IPS-15b (cell line): ENCODE data around the gene UGGT2.

ENCODE experiments used
- H3K27me3 ChIP-seq: one replicate; pipeline ENCODE4 v1.6.1; 2013; ENCODE audit warnings: low read length; ENCODE audit not compliant: control insufficient read depth, insufficient read depth
- H3K36me3 ChIP-seq: one replicate; pipeline ENCODE4 v1.6.1; 2013; ENCODE audit warnings: low read length; ENCODE audit not compliant: control insufficient read depth, insufficient read depth
- H3K4me1 ChIP-seq: one replicate; pipeline ENCODE4 v1.6.1; 2013; ENCODE audit warnings: mild to moderate bottlenecking, low read length; ENCODE audit not compliant: control insufficient read depth, insufficient read depth
- H3K4me3 ChIP-seq: one replicate; pipeline ENCODE4 v1.5.1; 2013; ENCODE audit warnings: low read depth, low read length
- H3K9ac ChIP-seq: one replicate; pipeline ENCODE4 v1.6.1; 2013; ENCODE audit warnings: low read depth, mild to moderate bottlenecking, low read length
- H3K9me3 ChIP-seq: one replicate; pipeline ENCODE4 v1.6.1; 2013; ENCODE audit warnings: mild to moderate bottlenecking, low read length; ENCODE audit not compliant: control insufficient read depth, insufficient read depth

UGGT2 gene

GRCh38 chr13:95918860-95919259 lies 134.3 kb downstream of the UGGT2 start:
- Histone ChIP-seq H3K9me3 (no peaks in the 10 kb centered on the region), H3K4me1 (no peaks in the 10 kb centered on the region), H3K27me3 (no peaks in the 10 kb centered on the region), H3K9ac (no peak overlapping the region), H3K36me3 (peaks cover 2% of the 10 kb centered on the region), H3K4me3 (no peak overlapping the region)

DNA sequence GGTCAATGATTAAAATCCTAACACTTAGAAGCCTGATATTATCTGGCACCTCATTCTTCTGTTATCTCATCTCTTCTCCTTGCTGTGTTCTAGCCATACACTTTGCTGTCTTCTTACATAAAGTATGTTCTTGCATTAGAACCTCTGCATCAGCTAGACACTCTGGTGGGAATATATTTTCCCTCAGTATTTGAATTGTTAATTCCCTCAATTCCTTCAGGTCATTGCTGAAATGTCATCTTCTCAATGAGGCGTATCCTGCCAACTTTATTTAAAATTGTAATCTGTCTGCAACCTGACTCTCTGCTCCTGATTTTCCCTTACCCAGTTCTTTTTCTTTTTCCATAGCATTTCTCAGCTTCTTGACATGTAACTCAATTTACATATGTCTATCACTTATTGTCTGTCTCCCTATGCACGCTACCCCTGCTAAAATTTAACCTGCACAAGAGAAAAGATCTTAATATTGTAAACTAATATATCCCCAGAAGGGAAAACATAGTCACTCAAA lies 138.2 kb downstream of the UGGT2 start:
- Histone ChIP-seq H3K9ac (no peak overlapping the region), H3K36me3 (peaks cover 3% of the 10 kb centered on the region), H3K9me3 (no peaks in the 10 kb centered on the region), H3K4me3 (no peak overlapping the region), H3K27me3 (no peaks in the 10 kb centered on the region), H3K4me1 (no peaks in the 10 kb centered on the region)

DNA sequence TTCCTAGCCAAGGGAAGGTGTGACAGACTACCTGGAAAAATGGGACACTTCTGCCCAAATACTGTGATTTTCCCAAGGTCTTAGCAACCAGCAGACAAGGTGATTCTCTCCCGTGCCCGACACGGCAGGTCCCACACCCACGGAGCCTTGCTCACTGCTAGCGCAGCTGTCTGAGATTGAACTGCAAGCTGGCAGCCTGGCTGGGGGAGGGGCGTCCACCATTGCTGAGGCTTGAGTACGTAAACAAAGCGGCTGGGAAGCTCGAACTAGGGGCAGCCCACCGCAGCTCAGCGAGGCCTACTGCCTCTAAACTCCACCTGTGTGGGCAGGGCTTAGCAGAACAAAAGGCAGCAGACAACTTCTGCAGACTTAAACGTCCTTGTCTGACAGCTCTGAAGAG lies 146.2 kb downstream of the UGGT2 start:
- Histone ChIP-seq H3K4me1 (no peaks in the 10 kb centered on the region), H3K9me3 (no peaks in the 10 kb centered on the region), H3K9ac (no peak overlapping the region), H3K4me3 (no peak overlapping the region), H3K36me3 (no peaks in the 10 kb centered on the region), H3K27me3 (no peaks in the 10 kb centered on the region)

GRCh38 chr13:95903569-95903968 lies 149.6 kb downstream of the UGGT2 start:
- Histone ChIP-seq H3K4me3 (no peak overlapping the region), H3K4me1 (no peaks in the 10 kb centered on the region), H3K9ac (no peak overlapping the region), H3K27me3 (no peaks in the 10 kb centered on the region), H3K9me3 (no peaks in the 10 kb centered on the region), H3K36me3 (no peaks in the 10 kb centered on the region)

GRCh38 chr13:95902741-95903140 lies 150.5 kb downstream of the UGGT2 start:
- Histone ChIP-seq H3K36me3 (no peaks in the 10 kb centered on the region), H3K9ac (no peak overlapping the region), H3K27me3 (no peaks in the 10 kb centered on the region), H3K9me3 (no peaks in the 10 kb centered on the region), H3K4me1 (no peaks in the 10 kb centered on the region), H3K4me3 (no peak overlapping the region)

DNA sequence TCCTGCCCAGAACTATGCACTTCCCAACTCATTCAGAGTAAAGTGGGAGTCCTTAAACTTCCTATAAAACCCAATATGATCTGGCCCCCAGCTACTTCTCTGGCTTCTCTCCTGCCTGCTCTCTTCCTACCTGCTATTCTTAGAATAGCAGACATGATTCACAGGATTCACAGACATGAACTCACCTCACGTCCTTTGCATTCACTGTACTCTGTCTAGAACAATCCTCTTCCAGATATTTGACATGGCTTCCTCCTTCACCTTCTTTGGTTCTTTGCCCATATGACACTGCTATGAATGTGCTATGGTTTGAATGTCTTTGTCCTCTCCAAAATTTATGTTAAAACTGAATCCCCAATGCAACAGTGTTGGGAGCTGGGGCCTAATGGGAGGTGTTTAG lies 154.9 kb downstream of the UGGT2 start:
- Histone ChIP-seq H3K9me3 (no peaks in the 10 kb centered on the region), H3K4me3 (no peak overlapping the region), H3K36me3 (no peaks in the 10 kb centered on the region), H3K9ac (no peak overlapping the region), H3K27me3 (no peaks in the 10 kb centered on the region), H3K4me1 (no peaks in the 10 kb centered on the region)

DNA sequence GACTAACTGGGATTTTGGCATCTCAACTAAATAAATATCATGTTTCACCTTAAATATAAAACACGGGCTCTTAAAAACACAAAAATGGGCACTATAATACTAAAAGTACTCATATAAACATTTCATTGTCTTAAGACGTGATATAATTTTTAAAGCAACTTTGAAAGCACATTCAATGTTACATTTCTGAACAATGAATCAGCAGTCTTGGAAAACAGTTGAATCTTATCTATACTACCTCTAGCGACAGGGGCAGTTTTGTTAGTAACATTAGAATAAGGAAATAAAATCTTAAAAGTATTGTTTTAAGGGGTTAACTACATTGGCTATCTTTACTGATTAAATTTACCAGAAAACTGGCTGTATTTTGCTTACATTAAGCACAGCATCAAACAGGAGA lies 156.9 kb downstream of the UGGT2 start:
- H3K4me1 ChIP-seq, result no peaks in the 10 kb centered on the region
- no peaks in the 10 kb centered on the region for H3K9me3 ChIP-seq
- no peak overlapping the region for H3K4me3 ChIP-seq
- H3K27me3 ChIP-seq, result no peaks in the 10 kb centered on the region
- no peak overlapping the region for H3K9ac ChIP-seq
- no peaks in the 10 kb centered on the region for H3K36me3 ChIP-seq

DNA sequence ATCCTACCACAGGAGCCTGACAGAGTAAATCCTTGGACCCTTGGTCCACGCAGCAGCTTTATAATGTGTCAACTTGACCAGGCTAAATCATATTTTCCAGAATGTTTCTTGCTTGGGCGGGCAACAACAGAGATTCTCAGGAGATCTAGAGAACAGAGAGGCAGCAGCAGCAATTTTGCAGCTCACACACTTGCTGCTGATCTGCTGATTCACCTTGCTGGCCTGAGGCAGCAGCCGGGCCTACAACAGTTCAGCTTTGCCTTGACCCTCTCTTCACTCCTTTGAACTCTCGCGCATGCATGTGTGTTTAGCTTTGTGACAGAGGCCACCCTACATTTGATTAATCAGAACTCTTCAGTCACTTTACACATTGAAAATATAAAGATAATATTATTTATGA lies 159.3 kb downstream of the UGGT2 start:
- H3K36me3 ChIP-seq, result no peaks in the 10 kb centered on the region
- H3K27me3 ChIP-seq, result no peaks in the 10 kb centered on the region
- no peaks in the 10 kb centered on the region for H3K9me3 ChIP-seq
- H3K4me3 ChIP-seq, result no peak overlapping the region
- H3K9ac ChIP-seq, result no peak overlapping the region
- H3K4me1 ChIP-seq, result no peaks in the 10 kb centered on the region

GRCh38 chr13:95882121-95882520 lies 171.1 kb downstream of the UGGT2 start:
- Histone ChIP-seq H3K9ac (no peak overlapping the region), H3K36me3 (no peaks in the 10 kb centered on the region), H3K9me3 (no peaks in the 10 kb centered on the region), H3K4me3 (no peak overlapping the region), H3K27me3 (no peaks in the 10 kb centered on the region), H3K4me1 (no peaks in the 10 kb centered on the region)

GRCh38 chr13:95880331-95880730 lies 172.9 kb downstream of the UGGT2 start:
- H3K4me1 ChIP-seq, result no peaks in the 10 kb centered on the region
- no peaks in the 10 kb centered on the region for H3K27me3 ChIP-seq
- no peak overlapping the region for H3K4me3 ChIP-seq
- peaks cover 2% of the 10 kb centered on the region for H3K36me3 ChIP-seq
- no peaks in the 10 kb centered on the region for H3K9me3 ChIP-seq
- no peak overlapping the region for H3K9ac ChIP-seq

GRCh38 chr13:95874286-95874685 lies 178.9 kb downstream of the UGGT2 start:
- H3K9me3 ChIP-seq, result no peaks in the 10 kb centered on the region
- H3K4me1 ChIP-seq, result no peaks in the 10 kb centered on the region
- H3K27me3 ChIP-seq, result no peaks in the 10 kb centered on the region
- H3K9ac ChIP-seq, result no peak overlapping the region
- H3K4me3 ChIP-seq, result no peak overlapping the region
- peaks cover 2% of the 10 kb centered on the region for H3K36me3 ChIP-seq

DNA sequence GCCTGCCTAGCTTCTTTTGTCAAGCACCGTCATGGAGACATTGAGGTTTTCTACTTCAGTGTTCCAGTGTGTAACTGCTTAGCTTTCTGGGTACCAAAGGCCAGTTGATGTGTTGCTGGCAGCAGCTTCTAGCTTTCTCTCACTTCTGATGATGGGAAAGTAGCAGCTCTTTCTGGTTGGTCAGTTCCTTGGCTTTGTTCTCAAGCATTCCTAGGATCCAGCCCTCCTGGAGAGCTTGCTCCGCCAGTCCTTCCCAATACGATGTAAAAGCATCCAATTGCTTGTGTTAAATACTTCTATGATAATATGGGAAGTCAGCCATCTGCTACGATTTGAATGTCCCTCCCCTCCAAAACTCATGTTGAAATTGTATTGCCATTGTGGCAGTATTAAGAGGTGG lies 182.8 kb downstream of the UGGT2 start:
- Histone ChIP-seq H3K9ac (no peak overlapping the region), H3K4me1 (no peaks in the 10 kb centered on the region), H3K36me3 (no peaks in the 10 kb centered on the region), H3K9me3 (no peaks in the 10 kb centered on the region), H3K27me3 (no peaks in the 10 kb centered on the region), H3K4me3 (no peak overlapping the region)
